Measurements from ENCODE around the gene BMAL2. TPM values are rescaled to one million over a fixed set of nuclear protein-coding genes. Genes with fewer than 3 reads are reported as not detected.

BMAL2 gene
- total RNA-seq, 4 donors from 2014 or later, result 0.63 to 3.2 (median 0.68) TPM

- peaks cover 0 to 14% of the 10 kb centered on the region in 2 donors for H3K4me1 ChIP-seq
- intact Hi-C loops (cut with DNase I), result no loop called here
- 35 to 43% methylated on average over 3 of the region's 3 CpGs for WGBS, 2 donors
- no peak overlapping the region for H3K27ac ChIP-seq
- no peak overlapping the region for H3K4me3 ChIP-seq (replicated peaks in 1 of 3)
- no peaks in the 10 kb centered on the region for H3K9me3 ChIP-seq
- H3K27me3 ChIP-seq, result no peaks in the 10 kb centered on the region
- no peaks in the 10 kb centered on the region for H3K36me3 ChIP-seq
- no peak for TF ChIP-seq POLR2A (IDR thresholded peaks at IDR 0.05)
- DNase-seq, result no peak
These were observed 710 bp upstream of the BMAL2 start for GRCh38 chr12:27331927-27332324.

GRCh38 chr12:27332407-27332713 is 276 bp upstream of the BMAL2 start:
- WGBS, 2 donors, result 19 to 20% methylated on average over 10 of the region's 10 CpGs
- TF ChIP-seq CTCF (IDR thresholded peaks at IDR 0.05), result no peak
- no peak for TF ChIP-seq POLR2A (IDR thresholded peaks at IDR 0.05)
- H3K4me1 ChIP-seq, result peaks cover 0 to 14% of the 10 kb centered on the region in 2 donors
- intact Hi-C loops (cut with DNase I), result no loop called here
- no peak overlapping the region for H3K27ac ChIP-seq
- H3K27me3 ChIP-seq, result no peaks in the 10 kb centered on the region
- no peak for DNase-seq
- no peaks in the 10 kb centered on the region for H3K9me3 ChIP-seq
- no peaks in the 10 kb centered on the region for H3K36me3 ChIP-seq
- H3K4me3 ChIP-seq (replicated peaks in 1 of 3), result peak overlapping the region in 2 of 3 donors; percentile 27 to 47

- intact Hi-C loops (cut with DNase I), result no loop called here
- no peaks in the 10 kb centered on the region for H3K27me3 ChIP-seq
- H3K4me1 ChIP-seq, result peaks cover 0 to 14% of the 10 kb centered on the region in 2 donors
- H3K36me3 ChIP-seq, result no peaks in the 10 kb centered on the region
- DNase-seq, result peak; percentile 3 to 5
- no peaks in the 10 kb centered on the region for H3K9me3 ChIP-seq
- H3K4me3 ChIP-seq (replicated peaks in 1 of 3), result peak overlapping the region; percentile 27 to 47 (median 29)
- TF ChIP-seq POLR2A (IDR thresholded peaks at IDR 0.05) (no peak), CTCF (IDR thresholded peaks at IDR 0.05) (no peak)
- H3K27ac ChIP-seq, result no peak overlapping the region
- 3 to 5% methylated on average over 29 to 33 of the region's 40 CpGs for WGBS, 2 donors
These were observed 870 bp downstream of the BMAL2 start for GRCh38 chr12:27333403-27334009.

- WGBS, 2 donors, result 80 to 83% methylated on average over 7 of the region's 7 CpGs
- no peak for TF ChIP-seq CTCF (IDR thresholded peaks at IDR 0.05)
- no peak for TF ChIP-seq POLR2A (IDR thresholded peaks at IDR 0.05)
- H3K27ac ChIP-seq, result no peak overlapping the region
- no peaks in the 10 kb centered on the region for H3K36me3 ChIP-seq
- no peak overlapping the region for H3K4me3 ChIP-seq (replicated peaks in 1 of 3)
- no peaks in the 10 kb centered on the region for H3K9me3 ChIP-seq
- no peak for DNase-seq
- no peaks in the 10 kb centered on the region for H3K27me3 ChIP-seq
- peaks cover 0 to 14% of the 10 kb centered on the region in 2 donors for H3K4me1 ChIP-seq
- intact Hi-C loops (cut with DNase I), result no loop called here
These were observed 1.5 kb downstream of the BMAL2 start for GRCh38 chr12:27334042-27334720.

GRCh38 chr12:27334721-27335082 is 2.1 kb downstream of the BMAL2 start:
- no peaks in the 10 kb centered on the region for H3K9me3 ChIP-seq
- H3K27me3 ChIP-seq, result no peaks in the 10 kb centered on the region
- TF ChIP-seq CTCF (IDR thresholded peaks at IDR 0.05) (no peak), POLR2A (IDR thresholded peaks at IDR 0.05) (no peak)
- H3K4me1 ChIP-seq, result peaks cover 0 to 14% of the 10 kb centered on the region in 2 donors
- H3K27ac ChIP-seq, result no peak overlapping the region
- WGBS, 2 donors, result 80% methylated on average over 6 of the region's 6 CpGs
- no peak overlapping the region for H3K4me3 ChIP-seq (replicated peaks in 1 of 3)
- no peak for DNase-seq
- H3K36me3 ChIP-seq, result no peaks in the 10 kb centered on the region
- intact Hi-C loops (cut with DNase I), result no loop called here

Data from thyroid gland (tissue), 4 donors.